Measurements from ENCODE around the gene REEP3.
"Not testable (repeated sequence)": the region's sequence is repeated elsewhere in the genome, so short reads cannot be mapped to it uniquely, and the experiment has no call there.

The REEP3 gene

GRCh38 chr10:63630085-63630930 is 109.1 kb downstream of the REEP3 start:
- DNase-seq (ENCODE audit: low spot score) = peak; percentile 85

- DNase-seq (ENCODE audit: low spot score) = no peak
Measured at GRCh38 chr10:63630931-63631680, 109.9 kb downstream of the REEP3 start.

DNA sequence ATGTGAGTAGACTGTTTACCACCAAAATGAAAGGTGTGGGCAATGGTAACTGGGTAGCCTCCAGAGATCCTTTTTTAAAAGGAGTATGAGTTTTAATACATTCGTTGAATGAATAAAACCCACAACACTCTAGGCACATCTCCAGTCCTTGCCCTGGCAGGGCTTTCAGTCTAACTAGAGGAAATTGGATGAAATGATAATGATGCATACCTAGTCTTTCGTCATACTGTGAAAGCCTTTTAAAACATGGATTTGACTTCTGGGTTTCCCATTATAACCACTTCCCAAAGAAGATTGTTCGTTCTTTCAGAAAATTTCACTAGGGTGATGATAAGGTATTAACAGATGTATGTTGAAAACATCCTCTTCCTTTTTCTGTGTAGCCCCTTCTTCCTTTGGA is 110.8 kb downstream of the REEP3 start:
- DNase-seq (ENCODE audit: low spot score) = no peak

DNA sequence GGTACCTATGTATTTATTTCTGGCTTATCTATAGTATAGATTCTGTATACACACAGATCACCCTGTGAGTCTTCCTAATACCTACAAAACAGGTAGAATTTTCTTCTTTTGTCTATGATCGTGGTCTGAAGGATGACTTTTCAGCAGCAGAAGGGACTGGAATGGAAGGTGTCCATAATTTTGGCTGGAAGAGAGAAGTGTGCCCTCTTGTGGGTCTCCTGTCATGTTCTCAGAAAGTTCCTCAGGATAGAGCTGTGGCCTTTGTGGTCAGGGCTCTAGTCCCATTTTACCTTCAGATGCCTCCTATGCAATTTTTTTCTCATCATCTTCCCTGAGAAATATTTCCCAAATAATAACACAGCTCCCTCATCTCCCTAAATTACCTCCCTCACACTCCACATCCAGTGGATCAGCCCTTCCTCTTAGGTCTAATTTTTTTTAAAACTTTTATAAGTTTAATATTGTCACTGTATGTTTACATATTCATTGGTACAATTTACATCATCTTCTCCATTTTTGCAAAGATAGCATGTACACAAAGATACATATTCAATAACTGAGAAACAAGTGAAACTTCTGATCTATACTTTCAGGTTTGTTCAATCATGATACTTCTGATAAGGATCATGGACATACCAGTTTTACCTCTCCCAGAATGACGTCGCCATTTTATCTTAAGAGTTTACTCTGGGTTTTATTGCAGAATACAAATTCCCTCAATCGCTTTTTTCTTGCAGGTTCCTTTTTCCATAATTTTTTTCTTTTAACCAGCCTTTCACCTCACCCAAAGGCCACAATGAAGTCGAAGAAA is 112.7 kb downstream of the REEP3 start:
- DNase-seq (ENCODE audit: low spot score) = peak; percentile 41

DNA sequence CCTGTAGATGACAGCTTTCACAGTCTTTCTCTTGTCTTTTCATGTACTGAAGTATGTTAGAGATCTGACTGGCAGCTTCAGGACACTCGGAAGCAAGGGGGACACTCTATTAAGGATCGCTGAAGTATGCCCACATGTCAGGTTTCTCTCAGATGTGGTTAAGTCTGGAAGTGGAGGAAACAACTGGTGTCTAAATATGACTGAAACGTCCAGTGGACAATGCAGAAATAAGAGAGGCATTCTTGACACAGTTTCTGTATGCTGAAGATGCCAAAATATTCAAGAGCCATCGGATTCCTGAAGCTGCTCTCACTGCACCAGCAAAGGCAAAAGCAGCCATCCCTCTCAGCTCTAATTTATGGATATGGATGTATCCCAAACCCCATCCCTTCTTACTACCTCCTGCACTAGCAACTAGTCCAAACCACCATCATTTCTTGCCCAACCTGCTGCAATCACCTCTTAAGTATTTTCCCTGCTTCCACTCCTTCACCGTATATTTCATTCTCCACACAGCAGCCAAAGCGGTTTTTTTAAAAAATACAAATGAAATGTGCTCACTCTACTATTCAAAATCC is 113.4 kb downstream of the REEP3 start:
- DNase-seq (ENCODE audit: low spot score) = no peak

- no peak for DNase-seq (ENCODE audit: low spot score)
Measured at GRCh38 chr10:63636812-63637211, 115.6 kb downstream of the REEP3 start.

- DNase-seq (ENCODE audit: low spot score) = no peak
Measured at GRCh38 chr10:63637901-63638327, 116.7 kb downstream of the REEP3 start.

DNA sequence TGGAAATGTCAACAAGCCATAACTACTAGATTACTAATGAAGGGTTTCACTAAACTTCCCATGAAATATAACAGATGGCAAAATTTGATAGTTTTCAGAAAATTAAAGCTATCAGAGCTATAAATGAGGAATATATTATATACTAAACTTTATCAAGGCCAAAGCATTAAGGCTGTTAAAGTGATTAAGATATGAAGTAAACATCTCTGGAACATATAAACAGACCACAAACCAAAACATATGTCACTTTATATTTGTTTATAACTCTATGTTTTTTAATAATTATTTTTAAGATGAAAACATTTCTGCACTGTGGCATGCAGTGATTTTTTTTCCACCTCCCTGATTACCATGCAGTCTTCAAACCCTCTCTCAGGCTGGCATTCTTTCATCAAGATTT is 120.2 kb downstream of the REEP3 start:
- DNase-seq (ENCODE audit: low spot score) = no peak

DNA sequence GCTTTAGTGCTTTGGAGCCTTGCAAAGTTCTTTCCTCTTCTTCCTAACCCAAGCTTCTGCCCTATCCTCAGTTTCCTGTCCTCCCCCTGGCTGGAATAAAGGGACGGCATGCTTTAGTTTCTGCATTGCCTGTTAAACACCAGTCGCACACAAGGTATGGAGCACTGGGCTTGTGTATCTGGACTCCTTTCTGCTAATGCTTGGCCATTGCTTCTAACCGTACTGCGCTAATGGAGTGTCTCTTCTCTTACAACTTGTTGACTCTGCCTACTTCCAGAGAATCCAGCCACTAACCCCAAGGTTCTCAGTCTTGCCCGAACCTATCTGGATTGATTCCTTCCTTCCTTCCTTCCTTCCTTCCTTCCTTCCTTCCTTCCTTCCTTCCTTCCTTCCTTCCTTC is 120.6 kb downstream of the REEP3 start:
- no peak for DNase-seq (ENCODE audit: low spot score)

DNA sequence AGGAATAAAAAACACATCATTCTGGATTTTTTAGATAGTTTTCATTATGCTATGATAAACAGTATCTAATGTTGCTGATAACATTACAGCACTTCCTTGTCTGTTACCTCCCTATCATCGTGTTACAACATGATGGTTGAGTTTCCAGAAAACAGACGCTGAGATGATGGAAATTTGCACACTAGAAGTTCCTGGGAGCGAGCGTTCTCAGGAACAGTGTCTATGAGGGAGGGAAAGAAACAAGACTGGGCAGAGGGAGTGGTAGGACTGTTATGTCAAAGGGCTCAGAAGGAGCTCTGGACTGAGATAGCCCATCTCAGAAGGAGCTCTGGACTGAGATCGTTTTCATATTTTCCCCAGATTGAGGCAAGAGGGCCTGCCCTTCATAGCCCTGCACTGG is 121.6 kb downstream of the REEP3 start:
- DNase-seq (ENCODE audit: low spot score) = no peak

DNA sequence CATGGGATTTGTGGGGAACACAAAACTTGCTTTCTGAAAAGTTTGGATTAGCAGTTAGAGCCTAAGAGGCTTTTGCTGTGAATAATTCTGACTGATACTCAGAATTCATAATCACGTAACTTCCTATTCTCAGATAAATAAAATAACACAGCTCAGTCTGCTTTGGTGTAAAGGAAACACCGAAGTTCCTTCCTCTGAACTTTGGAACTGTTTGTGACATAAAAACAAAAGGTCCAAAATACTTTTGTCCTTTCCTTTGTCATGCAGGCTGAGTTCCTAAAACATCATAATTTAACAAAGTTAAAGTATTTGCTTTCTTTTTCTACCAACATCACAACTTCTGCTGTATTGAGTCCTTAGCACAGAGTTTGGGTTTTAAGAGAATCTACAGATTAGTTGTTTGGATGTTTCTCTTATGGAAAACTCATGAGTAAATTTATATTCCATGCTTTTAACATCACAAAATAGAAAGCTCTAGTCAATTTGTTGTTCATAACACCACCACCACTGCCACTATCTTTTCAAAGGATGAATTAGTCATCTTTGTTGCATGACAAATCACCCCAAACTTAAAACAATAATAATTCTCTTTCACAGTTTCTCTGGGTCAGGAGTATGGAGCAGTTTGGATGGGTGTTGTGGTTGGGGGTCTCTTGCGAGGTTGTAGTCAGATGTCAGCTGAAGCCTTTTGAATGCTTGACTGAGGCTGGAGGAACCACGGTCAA is 123.4 kb downstream of the REEP3 start:
- no peak for DNase-seq (ENCODE audit: low spot score)

GRCh38 chr10:63645195-63645594 is 124.0 kb downstream of the REEP3 start:
- DNase-seq (ENCODE audit: low spot score) = no peak

DNA sequence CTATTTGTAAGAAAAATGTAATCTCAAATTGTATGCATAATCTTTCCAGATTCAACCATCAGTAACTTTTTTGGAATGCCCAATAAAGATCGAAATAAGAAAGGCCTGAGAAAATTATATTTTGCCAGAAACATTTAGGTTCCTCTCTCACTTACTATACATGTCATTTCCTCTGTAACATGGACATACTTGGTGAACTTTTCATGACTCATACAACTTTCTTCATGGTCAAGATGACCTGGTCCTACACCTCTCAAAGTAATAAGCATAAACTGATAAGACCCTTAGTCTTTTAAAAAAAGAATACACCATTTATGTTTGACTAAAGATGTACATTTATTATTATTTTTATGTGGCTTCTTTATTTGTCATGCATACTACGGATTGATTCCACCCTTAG is 125.3 kb downstream of the REEP3 start:
- no peak for DNase-seq (ENCODE audit: low spot score)

DNA sequence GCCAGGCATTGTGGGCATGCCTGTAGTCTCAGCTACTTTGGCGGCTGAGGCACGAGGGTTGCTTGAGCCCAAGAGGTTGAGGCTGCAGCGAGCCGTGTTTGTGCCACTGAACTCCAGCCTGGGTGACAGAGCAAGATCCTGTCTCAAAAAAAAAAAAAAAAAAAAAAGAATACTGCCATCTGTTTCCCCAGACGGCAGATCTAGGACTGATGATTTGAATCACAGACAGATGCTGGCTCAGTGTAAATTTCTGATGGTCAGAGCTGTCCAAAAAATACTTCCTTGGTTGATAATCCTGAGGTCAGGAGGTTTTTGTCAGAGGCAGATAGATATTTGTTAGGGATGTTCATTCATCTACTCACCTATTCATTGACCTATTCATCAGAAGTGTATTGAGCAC is 130.7 kb downstream of the REEP3 start:
- DNase-seq (ENCODE audit: low spot score) = no peak

GRCh38 chr10:63653747-63654146 is 132.5 kb downstream of the REEP3 start:
- DNase-seq (ENCODE audit: low spot score) = no peak

DNA sequence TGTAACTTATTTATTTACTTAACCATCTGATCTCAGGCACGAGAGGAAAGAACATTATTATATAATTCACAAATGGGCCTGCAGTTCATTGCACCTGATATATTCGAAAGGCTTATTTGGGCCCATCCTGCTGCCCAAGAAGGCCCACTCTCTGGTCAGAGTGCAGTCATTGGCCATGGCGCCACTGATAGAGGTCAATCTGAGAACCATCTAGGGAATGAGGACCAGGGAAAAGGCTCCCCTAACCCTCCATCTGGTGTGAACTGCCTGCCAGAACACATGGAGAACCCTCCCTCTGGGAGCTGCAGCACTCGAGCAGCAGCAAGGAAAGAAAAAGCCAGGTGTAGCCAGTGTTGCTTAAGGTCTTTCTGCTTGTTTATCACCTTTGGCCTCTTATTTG is 136.6 kb downstream of the REEP3 start:
- no peak for DNase-seq (ENCODE audit: low spot score)

DNA sequence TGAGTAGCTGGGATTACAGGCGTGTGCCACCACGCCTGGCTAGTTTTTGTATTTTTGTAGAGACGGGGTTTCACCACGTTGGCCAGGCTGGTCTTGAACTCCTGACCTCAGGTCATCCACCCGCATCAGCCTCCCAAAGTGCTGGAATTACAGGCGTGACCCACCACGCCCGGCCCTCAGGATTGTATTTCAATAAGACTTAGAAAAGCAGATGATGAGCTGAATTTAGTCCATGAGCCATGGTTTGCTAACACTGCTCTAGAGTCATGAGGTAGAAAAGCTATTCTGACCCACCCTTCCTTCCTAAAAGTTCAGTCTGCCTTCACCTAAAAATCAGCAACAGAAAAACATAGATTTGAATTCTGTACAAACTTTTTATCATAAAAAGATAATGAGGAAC is 139.7 kb downstream of the REEP3 start:
- not testable (repeated sequence) for DNase-seq (ENCODE audit: low spot score)

- DNase-seq (ENCODE audit: low spot score) = no peak
Measured at GRCh38 chr10:63661347-63661746, 140.1 kb downstream of the REEP3 start.

- no peak for DNase-seq (ENCODE audit: low spot score)
Measured at GRCh38 chr10:63664341-63664885, 143.2 kb downstream of the REEP3 start.

GRCh38 chr10:63665006-63665580 is 143.9 kb downstream of the REEP3 start:
- not testable (repeated sequence) for DNase-seq (ENCODE audit: low spot score)

GRCh38 chr10:63665670-63666134 is 144.5 kb downstream of the REEP3 start:
- DNase-seq (ENCODE audit: low spot score) = no peak

All from AG08395 (cell line).